Measurements from ENCODE around the gene GRK5.

DNA sequence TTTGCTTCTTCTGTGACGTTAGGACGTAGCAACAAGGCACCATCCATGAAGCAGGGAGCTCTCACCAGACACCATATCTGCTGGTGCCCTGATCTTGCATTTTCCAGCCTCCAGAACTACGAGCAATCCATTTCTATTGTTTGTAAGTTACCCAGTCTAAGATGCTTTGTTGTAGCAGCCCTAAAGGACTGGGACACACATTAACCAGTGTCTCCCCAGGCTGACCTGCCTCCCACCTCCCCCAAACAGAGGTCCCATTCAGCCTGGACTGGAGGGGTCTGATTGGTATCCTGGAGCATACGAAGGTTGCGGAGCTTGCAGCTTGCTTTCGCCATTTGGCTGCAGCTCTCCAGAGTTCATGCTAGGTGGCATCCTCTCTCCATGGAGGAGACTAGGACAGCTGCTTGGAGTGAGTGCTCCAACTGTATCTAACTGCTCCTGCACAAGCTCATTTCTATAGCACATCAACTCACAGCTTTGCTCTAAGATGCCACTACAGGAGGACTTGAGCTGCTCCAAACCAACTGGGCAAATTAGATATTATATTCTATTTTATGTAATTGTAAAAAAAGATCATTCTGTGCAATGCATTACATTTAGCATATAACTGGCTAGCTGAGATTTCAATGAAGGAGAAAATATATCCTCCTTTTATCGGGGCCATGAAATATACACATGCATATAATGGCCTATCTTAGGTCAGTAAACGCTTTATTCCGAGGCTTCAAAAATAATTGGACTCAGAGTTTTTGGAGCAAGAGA, 8.0 kb upstream of the GRK5 start:
- TF ChIP-seq POLR2A (IDR thresholded peaks at IDR 0.05) (no peak), CTCF (IDR thresholded peaks at IDR 0.05) (peak; percentile 28 to 93 (median 73))

All from Peyer's patch (tissue), 4 donors.